ENCODE results near the gene VAMP2.

The VAMP2 gene

DNA sequence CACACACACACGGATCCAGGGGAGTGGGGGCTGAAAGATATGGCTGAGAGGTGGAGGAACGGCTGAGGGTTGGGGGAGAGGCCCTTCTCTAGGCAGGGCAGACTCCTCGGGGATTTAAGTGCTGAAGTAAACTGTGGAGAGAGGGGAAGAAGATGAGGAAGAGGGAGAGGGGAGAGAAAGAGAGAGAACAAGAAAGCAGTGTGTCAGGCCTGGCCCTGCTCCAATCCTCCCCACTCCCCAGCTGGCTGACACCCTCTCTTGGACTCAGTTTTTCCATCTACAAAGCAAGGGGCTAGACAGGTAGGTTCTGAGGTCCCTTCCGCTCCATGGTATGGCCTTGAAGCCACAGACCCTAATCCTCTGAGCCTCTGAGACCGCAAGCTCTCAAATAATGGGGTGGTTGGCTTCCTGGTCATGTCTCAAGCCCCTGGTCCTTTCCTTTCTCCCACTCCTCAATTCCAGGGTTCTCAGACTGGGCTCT, 2.0 kb downstream of the VAMP2 start:
- TF ChIP-seq, protein P1, sequence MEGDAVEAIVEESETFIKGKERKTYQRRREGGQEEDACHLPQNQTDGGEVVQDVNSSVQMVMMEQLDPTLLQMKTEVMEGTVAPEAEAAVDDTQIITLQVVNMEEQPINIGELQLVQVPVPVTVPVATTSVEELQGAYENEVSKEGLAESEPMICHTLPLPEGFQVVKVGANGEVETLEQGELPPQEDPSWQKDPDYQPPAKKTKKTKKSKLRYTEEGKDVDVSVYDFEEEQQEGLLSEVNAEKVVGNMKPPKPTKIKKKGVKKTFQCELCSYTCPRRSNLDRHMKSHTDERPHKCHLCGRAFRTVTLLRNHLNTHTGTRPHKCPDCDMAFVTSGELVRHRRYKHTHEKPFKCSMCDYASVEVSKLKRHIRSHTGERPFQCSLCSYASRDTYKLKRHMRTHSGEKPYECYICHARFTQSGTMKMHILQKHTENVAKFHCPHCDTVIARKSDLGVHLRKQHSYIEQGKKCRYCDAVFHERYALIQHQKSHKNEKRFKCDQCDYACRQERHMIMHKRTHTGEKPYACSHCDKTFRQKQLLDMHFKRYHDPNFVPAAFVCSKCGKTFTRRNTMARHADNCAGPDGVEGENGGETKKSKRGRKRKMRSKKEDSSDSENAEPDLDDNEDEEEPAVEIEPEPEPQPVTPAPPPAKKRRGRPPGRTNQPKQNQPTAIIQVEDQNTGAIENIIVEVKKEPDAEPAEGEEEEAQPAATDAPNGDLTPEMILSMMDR (IDR thresholded peaks at IDR 0.05; ENCODE audit: unreplicated experiment in 3 of 3) = no peak
- Mint-ChIP-seq H3K4me1 (peaks cover 47% of the 10 kb centered on the region), H3K27me3 (ENCODE audit: low read depth) (no peaks in the 10 kb centered on the region), H3K36me3 (ENCODE audit: low read depth) (peaks cover 21% of the 10 kb centered on the region), H3K27ac (peak overlapping the region; percentile 71 to 87 (median 80)), H3K4me3 (peak overlapping the region; percentile 82 to 87 (median 85)), H3K9me3 (no peaks in the 10 kb centered on the region)

DNA sequence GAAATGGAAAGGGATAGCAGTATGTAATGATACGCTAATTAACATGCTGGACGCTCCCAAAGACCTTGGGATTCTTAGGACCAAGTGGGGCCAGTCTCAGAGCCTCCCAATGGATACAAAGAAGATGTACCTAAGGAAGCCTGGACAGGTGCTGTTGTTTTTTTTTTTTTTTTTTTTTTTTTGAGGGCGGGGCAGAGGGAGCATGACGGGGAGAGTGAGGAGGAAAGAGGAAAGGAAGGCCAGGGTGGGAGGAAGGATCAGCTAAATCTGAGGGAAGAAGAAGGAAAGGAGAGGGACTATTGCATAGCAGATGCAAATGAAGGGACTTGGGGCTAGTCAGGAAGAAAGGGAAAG, 2.5 kb downstream of the VAMP2 start:
- no peaks in the 10 kb centered on the region for H3K27me3 Mint-ChIP-seq (ENCODE audit: low read depth)
- peak overlapping the region; percentile 71 to 87 (median 84) for H3K27ac Mint-ChIP-seq
- TF ChIP-seq, protein P1 (IDR thresholded peaks at IDR 0.05; ENCODE audit: unreplicated experiment in 3 of 3) = no peak
- peak overlapping the region; percentile 82 to 87 (median 85) for H3K4me3 Mint-ChIP-seq
- H3K4me1 Mint-ChIP-seq = peaks cover 47% of the 10 kb centered on the region
- no peaks in the 10 kb centered on the region for H3K9me3 Mint-ChIP-seq
- peaks cover 21% of the 10 kb centered on the region for H3K36me3 Mint-ChIP-seq (ENCODE audit: low read depth)

DNA sequence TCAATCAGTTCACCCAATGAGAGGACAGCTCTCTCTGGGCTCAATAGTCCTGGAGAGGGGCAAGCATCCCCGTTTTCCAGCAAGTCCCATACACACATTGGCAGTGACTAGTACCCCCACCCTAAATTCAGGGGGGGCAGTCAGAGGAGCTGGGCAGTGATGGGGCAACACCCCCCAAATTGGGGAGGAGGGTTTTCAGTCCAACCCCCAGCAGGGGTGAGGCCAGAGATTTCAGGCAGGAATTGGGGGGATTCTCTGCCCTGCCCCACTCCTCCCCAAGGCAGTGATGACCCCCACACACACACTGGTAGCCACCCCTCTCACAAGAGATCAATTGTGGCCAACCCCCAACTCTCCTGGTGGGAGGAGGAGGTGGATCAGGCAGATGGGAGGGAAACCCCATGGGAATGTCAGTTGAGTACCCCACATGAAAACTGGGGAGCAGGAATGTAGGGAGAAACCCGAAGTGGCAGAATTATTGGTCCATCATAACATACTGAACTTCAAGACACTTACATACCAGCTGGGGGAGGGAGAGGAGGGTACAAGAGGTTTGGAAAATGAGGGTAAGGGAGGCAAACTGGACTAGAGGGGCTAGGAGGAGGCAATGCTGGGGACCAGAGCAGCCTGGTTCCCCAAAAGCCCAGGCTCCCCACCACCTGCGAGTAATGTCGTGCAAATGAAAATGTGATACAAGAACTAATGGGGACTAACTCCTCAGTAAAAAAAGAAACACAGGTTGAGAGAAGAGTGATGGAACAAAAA, 3.1 kb downstream of the VAMP2 start:
- TF ChIP-seq, protein P1 (IDR thresholded peaks at IDR 0.05; ENCODE audit: unreplicated experiment in 3 of 3) = no peak
- H3K27ac Mint-ChIP-seq = peak overlapping the region; percentile 71 to 87 (median 84)
- no peaks in the 10 kb centered on the region for H3K9me3 Mint-ChIP-seq
- H3K4me3 Mint-ChIP-seq = peak overlapping the region; percentile 82 to 87 (median 85)
- H3K27me3 Mint-ChIP-seq (ENCODE audit: low read depth) = no peaks in the 10 kb centered on the region
- H3K4me1 Mint-ChIP-seq = peaks cover 42% of the 10 kb centered on the region
- H3K36me3 Mint-ChIP-seq (ENCODE audit: low read depth) = peaks cover 21% of the 10 kb centered on the region

DNA sequence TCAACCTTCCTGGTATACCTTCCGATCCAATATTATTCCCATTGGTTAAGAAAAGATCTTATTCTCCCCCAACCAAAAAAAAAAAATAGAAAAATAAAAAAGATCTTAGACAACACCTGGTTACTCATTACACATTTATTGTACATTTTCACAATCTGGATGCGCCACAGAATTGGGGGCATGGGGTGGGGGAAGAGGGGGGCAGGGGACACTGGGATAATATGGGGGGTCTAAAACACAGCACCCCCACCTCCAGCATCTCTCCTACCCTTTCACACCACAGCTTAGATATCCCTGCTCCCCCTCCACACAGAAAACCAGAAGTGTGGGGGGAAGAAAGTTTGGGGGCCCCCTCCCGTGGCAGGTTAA, 3.7 kb downstream of the VAMP2 start:
- Mint-ChIP-seq H3K9me3 (no peaks in the 10 kb centered on the region), H3K27me3 (ENCODE audit: low read depth) (no peaks in the 10 kb centered on the region), H3K4me1 (peaks cover 36% of the 10 kb centered on the region), H3K27ac (peak overlapping the region; percentile 66 to 87 (median 87)), H3K4me3 (peak overlapping the region; percentile 67 to 81 (median 80)), H3K36me3 (ENCODE audit: low read depth) (peaks cover 21% of the 10 kb centered on the region)
- TF ChIP-seq, protein P1 (IDR thresholded peaks at IDR 0.05; ENCODE audit: unreplicated experiment in 3 of 3) = no peak

DNA sequence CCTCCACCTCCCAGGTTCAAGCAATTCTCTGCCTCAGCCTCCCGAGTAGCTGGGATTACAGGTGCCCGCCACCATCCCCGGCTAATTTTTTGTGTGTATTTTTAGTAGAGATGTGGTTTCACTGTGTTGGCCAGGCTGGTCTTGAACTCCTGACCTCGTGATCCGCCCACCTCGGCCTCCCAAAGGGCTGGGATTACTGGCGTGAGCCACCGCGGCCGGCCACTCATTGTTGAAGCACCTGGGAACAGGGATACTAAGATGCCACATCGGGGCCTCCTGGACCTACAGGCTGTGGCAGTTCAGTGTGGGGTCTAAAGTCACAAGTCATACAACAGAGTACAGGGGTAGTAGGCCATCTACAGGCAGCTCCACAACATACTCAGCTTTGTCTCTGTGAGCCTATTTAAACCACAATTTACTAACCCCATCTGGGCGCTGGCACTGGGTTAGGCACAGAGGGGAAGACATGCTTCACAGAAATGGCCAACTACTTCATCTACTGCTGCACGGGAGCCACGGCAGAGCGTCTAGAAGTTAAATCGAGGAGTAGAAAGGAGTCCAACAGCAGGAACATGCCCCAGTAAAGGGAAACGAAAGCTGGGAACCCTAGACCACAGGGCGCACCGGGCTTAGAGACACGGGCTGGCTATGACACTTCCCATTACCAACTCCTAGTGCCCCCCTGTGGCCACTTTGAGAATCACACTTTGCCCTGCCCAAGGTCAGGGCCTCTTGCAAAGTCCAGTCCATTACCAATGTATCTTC, 4.3 kb downstream of the VAMP2 start:
- TF ChIP-seq, protein P1 (IDR thresholded peaks at IDR 0.05; ENCODE audit: unreplicated experiment in 3 of 3) = peak; percentile 87 to 93 (median 90)
- H3K4me1 Mint-ChIP-seq = peaks cover 31% of the 10 kb centered on the region
- H3K27me3 Mint-ChIP-seq (ENCODE audit: low read depth) = no peaks in the 10 kb centered on the region
- H3K4me3 Mint-ChIP-seq = peak overlapping the region; percentile 67 to 81 (median 80)
- H3K27ac Mint-ChIP-seq = peak overlapping the region; percentile 66 to 87 (median 87)
- H3K36me3 Mint-ChIP-seq (ENCODE audit: low read depth) = peaks cover 21% of the 10 kb centered on the region
- H3K9me3 Mint-ChIP-seq = no peaks in the 10 kb centered on the region
